Measurements from ENCODE around the gene OPCML.

Gene OPCML

GRCh38 chr11:132653237-132653636 is 879.1 kb downstream of the OPCML start:
- Histone ChIP-seq H3K79me2 (ENCODE audit: insufficient read depth, low read length) (no peaks in the 10 kb centered on the region), H3K4me1 (ENCODE audit: insufficient read depth, low read length, poor library complexity, severe bottlenecking) (no peaks in the 10 kb centered on the region), H3K4me3 (ENCODE audit: low read length, poor library complexity, severe bottlenecking) (no peak overlapping the region), H3K27me3 (ENCODE audit: insufficient read depth, low read length, poor library complexity, severe bottlenecking) (no peaks in the 10 kb centered on the region), H3K4me2 (ENCODE audit: low read depth, low read length, poor library complexity, severe bottlenecking) (no peak overlapping the region), H3K36me3 (ENCODE audit: insufficient read depth, low read length) (no peaks in the 10 kb centered on the region), H3K9me2 (replicated peaks; ENCODE audit: low read depth, low read length) (no peaks in the 10 kb centered on the region), H2AFZ (ENCODE audit: low read length) (no peak overlapping the region), H4K20me1 (ENCODE audit: insufficient read depth, low read length, poor library complexity, severe bottlenecking) (no peaks in the 10 kb centered on the region), H3K9ac (ENCODE audit: low read depth, low read length, poor library complexity, severe bottlenecking) (no peak overlapping the region), H3F3A (ENCODE audit: low read depth) (no peaks in the 10 kb centered on the region), H3K9me3 (ENCODE audit: insufficient read depth, low read depth, low read length) (no peaks in the 10 kb centered on the region; the same call in 1 of the 2 replicates)
- TF ChIP-seq, protein P1, sequence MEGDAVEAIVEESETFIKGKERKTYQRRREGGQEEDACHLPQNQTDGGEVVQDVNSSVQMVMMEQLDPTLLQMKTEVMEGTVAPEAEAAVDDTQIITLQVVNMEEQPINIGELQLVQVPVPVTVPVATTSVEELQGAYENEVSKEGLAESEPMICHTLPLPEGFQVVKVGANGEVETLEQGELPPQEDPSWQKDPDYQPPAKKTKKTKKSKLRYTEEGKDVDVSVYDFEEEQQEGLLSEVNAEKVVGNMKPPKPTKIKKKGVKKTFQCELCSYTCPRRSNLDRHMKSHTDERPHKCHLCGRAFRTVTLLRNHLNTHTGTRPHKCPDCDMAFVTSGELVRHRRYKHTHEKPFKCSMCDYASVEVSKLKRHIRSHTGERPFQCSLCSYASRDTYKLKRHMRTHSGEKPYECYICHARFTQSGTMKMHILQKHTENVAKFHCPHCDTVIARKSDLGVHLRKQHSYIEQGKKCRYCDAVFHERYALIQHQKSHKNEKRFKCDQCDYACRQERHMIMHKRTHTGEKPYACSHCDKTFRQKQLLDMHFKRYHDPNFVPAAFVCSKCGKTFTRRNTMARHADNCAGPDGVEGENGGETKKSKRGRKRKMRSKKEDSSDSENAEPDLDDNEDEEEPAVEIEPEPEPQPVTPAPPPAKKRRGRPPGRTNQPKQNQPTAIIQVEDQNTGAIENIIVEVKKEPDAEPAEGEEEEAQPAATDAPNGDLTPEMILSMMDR (conservative IDR thresholded peaks at IDR 0.05; ENCODE audit: low read length): no peak
- no peak for TF ChIP-seq EZH2phosphoT487 (IDR thresholded peaks at IDR 0.05; ENCODE audit: borderline replicate concordance)

DNA sequence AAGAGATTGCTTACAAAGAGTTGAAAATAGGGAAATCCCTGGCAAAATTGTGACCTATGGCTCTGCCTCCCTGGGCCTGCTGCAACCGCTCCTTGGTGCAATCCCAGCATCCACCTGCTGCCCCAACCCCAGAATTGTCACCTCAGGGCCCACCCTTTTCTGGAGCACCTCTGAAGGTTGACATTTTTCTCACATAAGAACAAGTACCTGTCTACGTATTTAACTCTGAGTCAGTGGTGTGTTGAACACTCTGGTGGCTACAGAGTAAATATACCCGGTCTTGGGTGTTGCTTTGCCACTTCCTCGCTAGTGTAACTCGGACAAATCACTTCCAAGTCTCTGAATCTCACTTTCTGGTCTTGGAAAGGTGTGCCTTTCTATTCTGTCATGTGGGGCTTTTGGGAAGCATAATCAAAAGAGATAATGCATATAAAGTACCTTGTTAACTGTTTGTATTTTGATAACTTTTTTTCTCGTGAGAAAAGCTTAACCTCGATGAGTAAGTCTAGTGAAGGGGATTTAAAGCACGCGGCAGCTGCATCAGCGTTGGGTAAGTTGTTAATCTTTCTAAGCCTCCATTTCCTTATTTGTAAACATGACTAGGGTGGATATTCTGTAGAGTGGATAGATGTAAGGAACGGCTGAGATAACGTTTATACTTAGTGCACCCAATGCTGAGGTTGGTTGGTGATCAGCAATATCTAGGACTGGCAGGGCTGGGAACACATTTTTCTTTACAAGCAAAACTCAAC is 881.2 kb downstream of the OPCML start:
- H3K4me2 ChIP-seq (ENCODE audit: low read depth, low read length, poor library complexity, severe bottlenecking): no peak overlapping the region
- no peak overlapping the region for H3K9ac ChIP-seq (ENCODE audit: low read depth, low read length, poor library complexity, severe bottlenecking)
- H2AFZ ChIP-seq (ENCODE audit: low read length): no peak overlapping the region
- H3F3A ChIP-seq (ENCODE audit: low read depth): no peaks in the 10 kb centered on the region
- H3K9me3 ChIP-seq (ENCODE audit: insufficient read depth, low read depth, low read length): no peaks in the 10 kb centered on the region; the same call in 1 of the 2 replicates
- H3K36me3 ChIP-seq (ENCODE audit: insufficient read depth, low read length): no peaks in the 10 kb centered on the region
- no peaks in the 10 kb centered on the region for H3K79me2 ChIP-seq (ENCODE audit: insufficient read depth, low read length)
- no peaks in the 10 kb centered on the region for H3K4me1 ChIP-seq (ENCODE audit: insufficient read depth, low read length, poor library complexity, severe bottlenecking)
- no peaks in the 10 kb centered on the region for H4K20me1 ChIP-seq (ENCODE audit: insufficient read depth, low read length, poor library complexity, severe bottlenecking)
- no peaks in the 10 kb centered on the region for H3K27me3 ChIP-seq (ENCODE audit: insufficient read depth, low read length, poor library complexity, severe bottlenecking)
- TF ChIP-seq EZH2phosphoT487 (IDR thresholded peaks at IDR 0.05; ENCODE audit: borderline replicate concordance): no peak
- TF ChIP-seq, protein P1 (conservative IDR thresholded peaks at IDR 0.05; ENCODE audit: low read length): no peak
- no peak overlapping the region for H3K4me3 ChIP-seq (ENCODE audit: low read length, poor library complexity, severe bottlenecking)
- H3K9me2 ChIP-seq (replicated peaks; ENCODE audit: low read depth, low read length): no peaks in the 10 kb centered on the region

- no peaks in the 10 kb centered on the region for H4K20me1 ChIP-seq (ENCODE audit: insufficient read depth, low read length, poor library complexity, severe bottlenecking)
- no peaks in the 10 kb centered on the region for H3F3A ChIP-seq (ENCODE audit: low read depth)
- no peaks in the 10 kb centered on the region for H3K4me1 ChIP-seq (ENCODE audit: insufficient read depth, low read length, poor library complexity, severe bottlenecking)
- no peaks in the 10 kb centered on the region for H3K36me3 ChIP-seq (ENCODE audit: insufficient read depth, low read length)
- no peak overlapping the region for H3K4me2 ChIP-seq (ENCODE audit: low read depth, low read length, poor library complexity, severe bottlenecking)
- no peak overlapping the region for H3K9ac ChIP-seq (ENCODE audit: low read depth, low read length, poor library complexity, severe bottlenecking)
- H3K9me2 ChIP-seq (replicated peaks; ENCODE audit: low read depth, low read length): no peaks in the 10 kb centered on the region
- TF ChIP-seq, protein P1 (conservative IDR thresholded peaks at IDR 0.05; ENCODE audit: low read length): no peak
- no peak for TF ChIP-seq EZH2phosphoT487 (IDR thresholded peaks at IDR 0.05; ENCODE audit: borderline replicate concordance)
- no peak overlapping the region for H3K4me3 ChIP-seq (ENCODE audit: low read length, poor library complexity, severe bottlenecking)
- no peak overlapping the region for H2AFZ ChIP-seq (ENCODE audit: low read length)
- no peaks in the 10 kb centered on the region for H3K27me3 ChIP-seq (ENCODE audit: insufficient read depth, low read length, poor library complexity, severe bottlenecking)
- no peaks in the 10 kb centered on the region for H3K79me2 ChIP-seq (ENCODE audit: insufficient read depth, low read length)
- H3K9me3 ChIP-seq (ENCODE audit: insufficient read depth, low read depth, low read length): no peaks in the 10 kb centered on the region; the same call in 1 of the 2 replicates
Measured at GRCh38 chr11:132649277-132649676, 883.0 kb downstream of the OPCML start.
